GM18519 (cell line): ENCODE data around the gene CNTNAP2.

Source experiments
- ATAC-seq: cut with Tn5 transposase; IDR thresholded peaks from one replicate; pipeline ENCODE4 v1.9.1; 2021; ENCODE audit warnings: mild to moderate bottlenecking, moderate library complexity; ENCODE audit not compliant: unreplicated experiment, low FRiP score

The CNTNAP2 gene

GRCh38 chr7:147412782-147413556 is 1296.4 kb downstream of the CNTNAP2 start:
- no peak for ATAC-seq

DNA sequence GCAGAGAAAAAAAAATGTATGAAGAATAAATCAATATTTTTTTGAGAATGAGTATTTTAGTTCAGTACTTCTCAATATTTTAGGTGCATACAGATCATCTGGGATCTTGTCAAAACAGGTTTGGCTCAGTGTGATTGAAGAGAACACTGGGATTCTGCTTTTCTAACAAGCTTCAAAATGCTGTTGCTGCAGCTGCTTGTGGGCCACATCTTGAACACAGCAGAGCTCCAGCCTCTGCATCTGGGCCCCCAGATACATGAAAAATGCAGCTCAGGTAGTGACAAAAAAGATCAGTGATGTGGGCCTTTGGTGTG is 1296.9 kb downstream of the CNTNAP2 start:
- ATAC-seq = no peak

DNA sequence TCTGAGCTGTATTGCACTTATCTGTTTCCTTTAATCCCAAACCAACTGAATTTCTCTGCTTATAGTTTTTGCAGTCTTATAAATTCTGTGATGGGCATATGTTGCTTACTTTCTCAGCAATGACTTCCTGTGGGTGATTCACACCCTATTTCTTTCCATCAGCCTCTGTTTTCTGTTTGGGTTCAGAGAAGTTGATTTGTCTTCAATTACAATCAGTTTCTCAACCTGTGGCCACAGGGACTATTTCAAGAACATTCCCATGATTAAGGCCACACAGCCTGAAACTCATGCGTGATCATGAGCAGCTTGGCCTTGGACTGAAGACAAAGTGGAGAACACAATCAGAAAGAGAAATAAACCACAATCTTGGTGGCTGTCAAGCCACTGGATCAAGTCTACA is 1299.4 kb downstream of the CNTNAP2 start:
- no peak for ATAC-seq

DNA sequence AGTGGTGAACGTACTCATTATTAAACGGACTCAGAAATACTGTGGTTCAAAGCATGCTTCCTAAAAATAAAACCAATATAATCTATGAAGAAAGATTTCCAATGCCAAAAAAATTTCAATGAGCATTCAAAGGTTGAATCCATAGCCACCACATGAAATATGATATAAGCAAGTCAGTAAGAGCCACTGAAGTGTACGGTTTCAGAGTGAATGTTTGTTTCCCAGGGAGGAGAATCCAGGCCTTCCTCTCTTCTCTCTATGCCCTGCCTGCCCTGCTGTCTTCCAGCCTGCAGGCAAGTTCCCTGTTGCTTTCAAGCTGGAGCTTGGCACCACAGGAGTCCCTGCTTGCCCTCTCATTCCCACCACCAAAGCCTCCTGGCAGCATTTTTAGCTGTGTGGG is 1302.4 kb downstream of the CNTNAP2 start:
- ATAC-seq = no peak

GRCh38 chr7:147423875-147424274 is 1307.3 kb downstream of the CNTNAP2 start:
- no peak for ATAC-seq

GRCh38 chr7:147428075-147428474 is 1311.5 kb downstream of the CNTNAP2 start:
- no peak for ATAC-seq

DNA sequence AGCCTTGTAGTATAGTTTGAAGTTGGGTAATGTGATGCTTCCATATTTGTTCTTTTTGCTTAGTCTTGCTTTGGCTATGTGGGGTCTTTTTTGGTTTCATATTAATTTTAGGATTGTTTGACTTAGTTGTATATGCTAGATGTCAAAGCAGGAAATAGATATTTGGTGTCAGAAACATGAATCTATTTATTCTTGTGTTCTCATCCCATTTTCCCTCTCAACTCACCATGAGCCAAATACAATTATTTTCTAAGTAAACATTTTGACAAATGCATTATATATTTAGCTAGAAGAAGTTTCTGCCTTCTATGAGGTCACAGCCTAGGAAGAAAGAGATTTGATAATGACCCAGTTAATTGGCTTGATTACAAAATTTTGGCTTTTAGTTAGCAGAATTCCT is 1313.4 kb downstream of the CNTNAP2 start:
- no peak for ATAC-seq

DNA sequence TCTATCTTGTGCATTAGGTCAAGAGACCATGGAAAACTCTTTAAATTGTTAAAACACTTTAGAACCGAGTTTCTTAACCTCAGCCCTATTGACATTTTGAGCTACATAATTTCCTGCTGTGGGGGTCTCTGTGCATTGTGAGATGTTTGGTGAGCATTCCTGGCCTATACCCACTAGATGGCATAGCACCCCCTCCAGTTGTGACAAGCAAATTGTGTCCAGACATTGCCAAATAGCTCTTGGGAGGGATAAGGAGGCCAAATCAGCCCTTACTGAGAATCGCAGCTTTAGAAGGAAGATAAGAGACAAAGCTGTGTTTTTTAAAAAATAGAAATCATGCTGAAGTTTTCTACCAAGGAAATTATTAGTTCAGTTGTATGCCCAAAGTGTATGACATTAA is 1315.5 kb downstream of the CNTNAP2 start:
- ATAC-seq = no peak

DNA sequence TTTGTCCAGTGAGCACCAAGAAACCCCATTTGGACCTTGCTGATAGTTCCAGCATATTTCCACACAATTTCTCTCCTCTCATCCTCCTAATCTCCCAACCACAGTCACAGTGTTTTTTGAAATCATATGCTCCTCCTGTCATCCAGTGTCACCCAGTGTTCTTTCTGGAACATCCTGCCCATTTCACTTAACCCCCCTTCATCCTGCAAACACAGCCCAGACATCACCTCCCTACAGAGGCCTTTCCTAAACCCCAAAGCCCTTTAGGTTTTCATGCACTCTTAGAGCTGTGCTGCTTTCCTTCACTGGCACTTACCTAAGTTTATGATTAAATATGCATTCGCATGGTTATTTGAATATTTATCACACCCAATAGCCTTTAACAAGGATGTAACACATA is 1316.0 kb downstream of the CNTNAP2 start:
- ATAC-seq = no peak

- ATAC-seq = no peak
Measured at GRCh38 chr7:147436718-147437117, 1320.1 kb downstream of the CNTNAP2 start.

- no peak for ATAC-seq
Measured at GRCh38 chr7:147438216-147438615, 1321.6 kb downstream of the CNTNAP2 start.

DNA sequence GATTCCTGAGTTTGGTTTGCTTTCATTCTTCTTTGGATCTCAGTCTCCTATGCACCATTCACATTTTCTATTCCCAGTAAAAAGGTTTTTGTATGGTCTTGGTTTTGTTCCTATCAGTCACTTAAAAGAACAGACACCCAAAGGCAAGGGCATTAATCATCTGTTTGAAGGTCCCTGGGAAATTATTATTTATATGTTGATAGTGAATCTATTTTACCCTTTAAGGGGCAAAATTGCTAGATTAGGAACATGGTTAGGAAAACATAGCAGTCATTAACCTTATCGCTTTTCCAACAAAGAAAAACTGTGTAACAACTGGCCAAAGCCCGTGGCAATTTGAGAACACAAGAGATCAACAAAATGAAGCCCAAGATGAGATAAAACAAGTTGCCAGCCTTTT is 1327.3 kb downstream of the CNTNAP2 start:
- no peak for ATAC-seq

DNA sequence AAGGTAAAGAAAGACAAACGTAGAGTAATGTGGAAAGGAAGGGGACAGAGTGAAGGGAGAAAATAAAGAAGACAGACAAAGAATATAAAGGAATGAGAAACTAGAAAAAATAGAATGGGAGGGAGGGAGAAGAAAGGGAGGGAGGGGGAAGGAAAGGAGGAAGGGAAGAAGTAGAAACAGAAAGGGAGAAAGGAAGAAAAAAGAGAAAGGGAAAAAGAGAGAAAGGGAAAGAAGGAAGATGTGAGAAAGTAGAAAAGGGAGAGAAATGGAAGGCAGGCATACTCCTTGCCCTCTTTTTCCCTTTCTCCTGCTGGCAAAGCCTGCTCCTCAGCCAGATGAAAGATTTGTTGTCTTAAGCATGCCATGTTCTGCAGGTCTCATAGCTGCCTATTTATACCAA is 1336.2 kb downstream of the CNTNAP2 start:
- no peak for ATAC-seq

DNA sequence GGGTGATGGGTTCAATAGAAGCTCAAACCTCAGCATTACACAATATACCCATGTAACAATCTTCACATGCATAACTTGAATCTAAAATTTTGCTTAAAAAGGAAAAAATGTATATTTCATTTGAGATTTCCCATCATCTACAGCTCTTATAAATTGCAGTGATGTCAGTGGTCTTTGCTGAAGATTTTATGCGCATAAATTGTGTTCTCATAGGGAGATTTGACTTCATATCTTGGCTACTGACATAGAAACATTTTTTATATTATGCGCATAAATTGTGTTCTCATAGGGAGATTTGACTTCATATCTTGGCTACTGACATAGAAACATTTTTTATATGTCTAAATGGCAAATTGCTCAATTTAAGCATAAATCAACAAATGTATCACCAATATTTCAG is 1348.6 kb downstream of the CNTNAP2 start:
- ATAC-seq = no peak

GRCh38 chr7:147472556-147472955 is 1356.0 kb downstream of the CNTNAP2 start:
- no peak for ATAC-seq

DNA sequence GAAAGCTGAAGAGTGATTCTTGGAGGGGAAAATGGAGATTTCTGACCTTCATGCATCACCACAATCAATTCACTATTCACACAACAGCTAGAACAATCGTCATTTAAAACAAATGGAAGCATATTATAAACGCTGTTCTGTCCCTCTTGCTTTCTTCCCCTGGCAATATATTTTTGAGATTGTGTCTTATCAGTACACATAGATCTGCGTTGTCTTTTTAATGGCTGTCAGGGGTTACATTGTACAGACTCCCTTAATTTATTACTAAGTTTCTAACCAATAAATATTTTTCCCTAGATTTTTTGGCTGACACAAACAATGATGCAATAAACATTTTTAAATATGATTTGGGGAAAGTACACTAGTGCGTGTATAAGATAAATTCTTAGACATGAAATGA is 1358.3 kb downstream of the CNTNAP2 start:
- ATAC-seq = no peak

GRCh38 chr7:147477526-147477925 is 1360.9 kb downstream of the CNTNAP2 start:
- no peak for ATAC-seq

GRCh38 chr7:147478796-147479195 is 1362.2 kb downstream of the CNTNAP2 start:
- no peak for ATAC-seq

DNA sequence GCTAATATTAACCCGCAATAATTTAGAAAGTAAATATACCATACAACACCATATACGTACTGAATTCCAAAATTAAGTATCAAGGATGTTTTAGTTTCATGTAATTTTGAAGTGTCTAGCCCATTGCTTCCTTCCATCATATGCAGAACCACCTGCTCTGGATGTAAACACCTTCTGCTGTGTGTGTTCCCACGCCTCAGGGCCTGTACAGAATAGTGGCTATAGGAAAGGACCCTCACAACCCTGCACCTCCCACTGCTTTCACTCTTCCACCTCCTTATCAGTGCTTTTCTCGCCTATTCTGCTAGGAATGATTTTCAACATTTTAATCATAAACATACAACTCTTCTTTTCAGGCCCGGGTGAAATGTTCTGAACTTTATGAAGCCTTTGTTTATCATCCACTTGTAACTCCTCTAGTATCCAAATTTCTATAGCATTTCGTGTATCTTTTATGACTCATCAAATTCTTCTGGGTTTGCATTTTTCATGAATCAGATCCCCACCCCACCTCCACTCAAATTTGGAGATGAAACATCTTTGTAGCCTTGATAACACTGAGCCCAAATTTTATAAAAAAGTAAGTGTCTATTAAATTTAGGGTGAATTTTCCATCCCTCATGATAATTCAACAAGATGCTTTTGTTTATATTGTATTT is 1367.2 kb downstream of the CNTNAP2 start:
- no peak for ATAC-seq

GRCh38 chr7:147485660-147486210 is 1369.1 kb downstream of the CNTNAP2 start:
- no peak for ATAC-seq

GRCh38 chr7:147492606-147493005 is 1376.0 kb downstream of the CNTNAP2 start:
- ATAC-seq = no peak

DNA sequence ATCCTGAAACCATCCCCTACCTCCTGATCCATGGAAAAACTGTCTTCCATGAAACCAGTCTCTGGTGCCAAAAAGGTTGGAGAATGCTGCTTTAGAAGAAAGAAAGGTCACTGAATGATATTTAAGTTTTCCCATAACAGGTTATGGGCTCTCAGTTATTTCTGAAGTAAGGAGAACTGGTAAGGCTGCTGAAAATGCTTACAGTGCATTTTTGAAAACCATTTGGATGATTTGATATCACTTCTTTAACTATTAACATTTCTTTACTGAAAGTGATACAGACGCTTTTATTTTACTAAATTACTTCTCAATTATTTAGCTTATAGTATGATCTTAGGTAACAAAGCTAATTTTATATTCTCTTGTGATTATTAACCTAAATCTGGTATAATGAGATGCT is 1379.6 kb downstream of the CNTNAP2 start:
- ATAC-seq = no peak
